Keratinocyte (primary cell): Measurements from ENCODE around the gene SLC25A42. TPM values are rescaled to one million over a fixed set of nuclear protein-coding genes. Genes with fewer than 3 reads are reported as not detected.
A peak's percentile ranks its signal among the peaks of the same experiment; 100 is the strongest.

ENCODE experiments used
- DNase-seq: peaks from one replicate; pipeline ENCODE4 v3.0.0-alpha.2; 2011; ENCODE audit warnings: low read depth, missing footprints, low spot score
- FAIRE-seq: peaks from 2 replicates; lab custom pipeline; 2011; peaks lifted over from hg19 to GRCh38; lab: Jason Lieb, UNC
- H2AFZ ChIP-seq: 2 replicates; pipeline ENCODE4 v1.6.0; 2012; ENCODE audit warnings: low read length, control low read depth, inconsistent platforms; ENCODE audit not compliant: control insufficient read depth
- H3K27ac ChIP-seq: 2 replicates; pipeline ENCODE4 v1.5.1; 2011; ENCODE audit warnings: low read length; ENCODE audit not compliant: control insufficient read depth, insufficient read depth
- H3K27me3 ChIP-seq: 3 replicates; pipeline ENCODE4 v1.6.0; 2011; ENCODE audit warnings: low read length; ENCODE audit not compliant: control insufficient read depth, insufficient read depth; ENCODE audit errors: extremely low read depth
- H3K36me3 ChIP-seq, 2 experiments: 2 replicates in 1 of 2; 3 replicates in 1 of 2; pipeline ENCODE4 v1.5.1; 2011; ENCODE audit warnings: low read length in 2 of 2, mild to moderate bottlenecking in 1 of 2; ENCODE audit not compliant: control insufficient read depth in 2 of 2, insufficient read depth in 2 of 2; ENCODE audit errors: extremely low read depth in 1 of 2
- H3K4me1 ChIP-seq: 3 replicates; pipeline ENCODE4 v1.5.1; 2011; ENCODE audit warnings: low read length; ENCODE audit not compliant: control insufficient read depth, insufficient read depth; ENCODE audit errors: extremely low read depth
- H3K4me2 ChIP-seq: 3 replicates; pipeline ENCODE4 v1.6.0; 2011; ENCODE audit warnings: low read depth, low read length; ENCODE audit not compliant: control insufficient read depth, insufficient read depth; ENCODE audit errors: extremely low read depth
- H3K4me3 ChIP-seq, 3 experiments: fragments of 200-600 bp in 1 of 3; sonication (generic) in 1 of 3; 2 replicates in 2 of 3; 3 replicates in 1 of 3; pipeline ENCODE4 v1.5.1; 2011 to 2016; ENCODE audit warnings: low read length in 3 of 3, mild to moderate bottlenecking in 3 of 3, control low read depth in 2 of 3, inconsistent platforms in 1 of 3, low read depth in 1 of 3, mixed read lengths in 1 of 3, mixed run types in 1 of 3, moderate library complexity in 1 of 3; ENCODE audit not compliant: control insufficient read depth in 2 of 3, insufficient read depth in 2 of 3; ENCODE audit errors: extremely low read depth in 1 of 3
- H3K79me2 ChIP-seq: 2 replicates; pipeline ENCODE4 v1.6.0; 2012; ENCODE audit warnings: low read length; ENCODE audit not compliant: control insufficient read depth, insufficient read depth
- H3K9ac ChIP-seq: 3 replicates; pipeline ENCODE4 v1.6.0; 2011; ENCODE audit warnings: low read length; ENCODE audit not compliant: control insufficient read depth, insufficient read depth; ENCODE audit errors: extremely low read depth
- H3K9me1 ChIP-seq: 3 replicates; pipeline ENCODE4 v1.6.0; 2011; ENCODE audit warnings: low read length; ENCODE audit not compliant: control insufficient read depth, insufficient read depth; ENCODE audit errors: extremely low read depth
- H3K9me3 ChIP-seq: 2 replicates; pipeline ENCODE4 v1.5.1; 2012; ENCODE audit warnings: low read depth, low read length; ENCODE audit not compliant: control insufficient read depth
- H4K20me1 ChIP-seq: 3 replicates; pipeline ENCODE4 v1.6.0; 2011; ENCODE audit warnings: low read length; ENCODE audit not compliant: control insufficient read depth, insufficient read depth; ENCODE audit errors: extremely low read depth
- EZH2 ChIP-seq: IDR thresholded peaks from one replicate; pipeline ENCODE4 v1.6.1; 2012; ENCODE audit warnings: inconsistent platforms, mild to moderate bottlenecking, low read length, moderate library complexity
- dilution Hi-C: fragments of 300-500 bp; cut with MboI; formaldehyde crosslinking; loops from one replicate; pipeline ENCODE4 v1.7.0; 2020; ENCODE audit warnings: low sequenced_read_pairs; ENCODE audit not compliant: extremely low pct_ligation_motif_present
- polyA plus RNA-seq, 5 experiments: library from polyadenylated mRNA; depleted of rRNA in 3 of 5; stranded (reverse) in 3 of 5; stranded (forward) in 1 of 5; unstranded in 1 of 5; fragments of >200 nt; gene quantifications; 1 replicate in 1 of 5; 2 replicates in 3 of 5; 3 replicates in 1 of 5; pipeline versions ENCODE4 v1.2.1 to v1.2.3, GENCODE V29; 2011 to 2012; ENCODE audit warnings: missing spikeins in 2 of 5, low read depth in 1 of 5, low replicate concordance in 1 of 5
- TF ChIP-seq, protein P1 (sequence below), 3 experiments: IDR thresholded peaks in 1 of 3; conservative IDR thresholded peaks in 1 of 3; optimal IDR thresholded peaks in 1 of 3; 2 replicates in 2 of 3; 3 replicates in 1 of 3; pipeline versions ENCODE3 to v1.5.1; 2011; ENCODE audit warnings: low read length in 3 of 3, mild to moderate bottlenecking in 3 of 3, moderate library complexity in 2 of 3, control low read depth in 1 of 3, inconsistent platforms in 1 of 3; ENCODE audit not compliant: insufficient read depth in 2 of 3; ENCODE audit errors: extremely low read depth in 1 of 3

Gene SLC25A42
- polyA plus RNA-seq, 1 donor (not counting 4 experiments of a cell fraction or from before 2014, with no cell fraction given): 1.2 TPM

DNA sequence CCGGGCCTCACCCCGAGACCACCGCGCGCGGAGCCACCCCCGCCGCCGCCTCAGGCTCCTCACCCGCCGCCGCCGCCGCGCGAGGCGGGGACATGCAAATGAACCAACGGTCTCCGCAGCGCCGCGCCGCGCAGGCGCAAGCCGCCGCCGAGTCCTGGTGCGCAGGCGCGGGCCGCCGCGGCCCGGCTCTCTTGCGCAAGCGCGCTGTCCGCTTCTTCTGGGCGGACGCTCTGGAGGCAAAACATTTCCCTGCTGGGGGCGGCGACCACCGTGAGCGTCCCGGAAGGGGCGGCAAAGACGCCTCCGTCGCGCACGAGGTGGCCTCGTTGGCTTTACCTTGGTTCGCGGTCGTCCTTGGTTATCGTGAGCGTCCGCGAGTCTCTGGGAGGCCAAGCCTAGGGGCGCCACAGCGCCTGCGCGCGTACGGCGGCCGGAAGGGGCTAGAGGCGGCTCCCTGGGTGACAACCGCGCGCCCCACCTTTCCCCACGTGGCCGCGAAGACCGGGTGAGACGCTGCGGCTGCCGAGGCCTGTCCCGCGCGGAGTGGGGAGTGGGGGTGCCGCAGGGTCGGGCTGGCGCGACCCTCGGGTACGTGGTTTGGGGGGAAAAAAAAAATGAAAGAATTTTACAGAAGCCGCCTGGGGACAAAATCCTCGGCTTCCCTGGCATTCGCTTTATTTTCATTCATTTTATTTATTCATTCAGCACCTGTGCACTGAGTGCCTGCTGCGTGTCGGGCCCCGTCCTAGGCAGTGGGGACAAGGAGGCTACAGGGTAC is 30.2 kb upstream of the SLC25A42 start, which contains the start of the genes ARMC6 and SUGP2:
Gene ARMC6 (plus strand): TSS at position 178 of the 778 bp plus-strand sequence. CDS start 607 bp downstream, outside the sequence.
Gene SUGP2 (minus strand): TSS at position 92 of the 778 bp plus-strand sequence. CDS start 2,446 bp downstream, outside the sequence.
- peaks cover 10% of the 10 kb centered on the region for H3K4me1 ChIP-seq
- peak within 1 kb of the TSS; percentile 93 for H3K27ac ChIP-seq
- peak within 1 kb of the TSS; percentile 64 to 98 (median 96) for H3K4me3 ChIP-seq
- peak within 1 kb of the TSS; percentile 98 for H2AFZ ChIP-seq
- peak within 1 kb of the TSS; percentile 94 for H3K9ac ChIP-seq
- H4K20me1 ChIP-seq: no peaks in the 10 kb centered on the region
- H3K79me2 ChIP-seq: peaks cover 72% of the 10 kb centered on the region
- FAIRE-seq (no peak), DNase-seq (peak; percentile 25)
- no peaks in the 10 kb centered on the region for H3K9me3 ChIP-seq
- TF ChIP-seq, protein P1, sequence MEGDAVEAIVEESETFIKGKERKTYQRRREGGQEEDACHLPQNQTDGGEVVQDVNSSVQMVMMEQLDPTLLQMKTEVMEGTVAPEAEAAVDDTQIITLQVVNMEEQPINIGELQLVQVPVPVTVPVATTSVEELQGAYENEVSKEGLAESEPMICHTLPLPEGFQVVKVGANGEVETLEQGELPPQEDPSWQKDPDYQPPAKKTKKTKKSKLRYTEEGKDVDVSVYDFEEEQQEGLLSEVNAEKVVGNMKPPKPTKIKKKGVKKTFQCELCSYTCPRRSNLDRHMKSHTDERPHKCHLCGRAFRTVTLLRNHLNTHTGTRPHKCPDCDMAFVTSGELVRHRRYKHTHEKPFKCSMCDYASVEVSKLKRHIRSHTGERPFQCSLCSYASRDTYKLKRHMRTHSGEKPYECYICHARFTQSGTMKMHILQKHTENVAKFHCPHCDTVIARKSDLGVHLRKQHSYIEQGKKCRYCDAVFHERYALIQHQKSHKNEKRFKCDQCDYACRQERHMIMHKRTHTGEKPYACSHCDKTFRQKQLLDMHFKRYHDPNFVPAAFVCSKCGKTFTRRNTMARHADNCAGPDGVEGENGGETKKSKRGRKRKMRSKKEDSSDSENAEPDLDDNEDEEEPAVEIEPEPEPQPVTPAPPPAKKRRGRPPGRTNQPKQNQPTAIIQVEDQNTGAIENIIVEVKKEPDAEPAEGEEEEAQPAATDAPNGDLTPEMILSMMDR (optimal IDR thresholded peaks at IDR 0.05 in 1 of 3, IDR thresholded peaks at IDR 0.05 in 1 of 3, conservative IDR thresholded peaks at IDR 0.05 in 1 of 3; ENCODE audit: extremely low read depth in 1 of 3, insufficient read depth in 2 of 3, low read length in 3 of 3): peak in 1 of 3 experiments; percentile 7
- TF ChIP-seq EZH2: no peak
- H3K36me3 ChIP-seq: peaks cover 9 to 13% of the 10 kb centered on the region in 2 experiments
- H3K27me3 ChIP-seq: no peaks in the 10 kb centered on the region
- H3K9me1 ChIP-seq: no peaks in the 10 kb centered on the region
- dilution Hi-C loops: no loop called here
- H3K4me2 ChIP-seq: peak within 1 kb of the TSS; percentile 100

DNA sequence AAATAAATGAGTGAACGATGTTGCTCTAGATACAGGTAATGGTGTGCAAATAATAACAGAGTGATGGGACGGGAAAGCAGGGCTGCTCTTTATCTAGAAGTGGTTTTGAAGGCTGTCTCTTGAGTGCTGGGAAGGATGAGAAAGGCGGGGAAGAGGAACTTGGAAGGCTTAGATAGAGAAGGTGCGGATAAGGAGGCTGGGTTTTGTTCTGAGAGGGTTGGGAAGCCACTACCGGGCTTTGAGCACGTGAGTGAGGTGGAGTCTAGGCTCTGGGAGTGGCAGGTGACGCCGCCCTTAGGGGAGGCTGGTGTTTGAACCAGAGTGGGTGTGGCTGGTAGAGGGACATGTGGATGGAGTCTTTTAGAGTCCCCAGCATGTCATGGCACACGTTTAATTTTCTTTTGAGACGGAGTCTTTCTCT is 29.6 kb upstream of the SLC25A42 start:
- dilution Hi-C loops: no loop called here
- peaks cover 9 to 13% of the 10 kb centered on the region in 2 experiments for H3K36me3 ChIP-seq
- TF ChIP-seq EZH2: no peak
- TF ChIP-seq, protein P1 (optimal IDR thresholded peaks at IDR 0.05 in 1 of 3, IDR thresholded peaks at IDR 0.05 in 1 of 3, conservative IDR thresholded peaks at IDR 0.05 in 1 of 3; ENCODE audit: extremely low read depth in 1 of 3, insufficient read depth in 2 of 3, low read length in 3 of 3): no peak
- no peaks in the 10 kb centered on the region for H3K9me1 ChIP-seq
- no peaks in the 10 kb centered on the region for H3K27me3 ChIP-seq
- H2AFZ ChIP-seq: peak overlapping the region; percentile 93
- H3K27ac ChIP-seq: peak overlapping the region; percentile 93
- peak; percentile 26 for DNase-seq
- no peaks in the 10 kb centered on the region for H4K20me1 ChIP-seq
- peak; percentile 79 for FAIRE-seq
- peak overlapping the region; percentile 100 for H3K4me2 ChIP-seq
- H3K4me3 ChIP-seq: peak overlapping the region; percentile 64 to 98 (median 96)
- H3K79me2 ChIP-seq: peaks cover 71% of the 10 kb centered on the region
- H3K4me1 ChIP-seq: peaks cover 10% of the 10 kb centered on the region
- H3K9ac ChIP-seq: peak overlapping the region; percentile 94
- H3K9me3 ChIP-seq: no peaks in the 10 kb centered on the region
